Stimulated activated CD8-positive, alpha-beta memory T cell treated with anti-CD3 and anti-CD28 coated beads, Interleukin-12 subunit alpha, Interleukin-12 subunit beta, amount 100 ng/mL, for 24 hours (primary cell): Measurements from ENCODE around the gene ZBTB4.
A peak's percentile ranks its signal among the peaks of the same experiment; 100 is the strongest.

ENCODE experiments used
- DNase-seq: peaks from one replicate; pipeline ENCODE4 v3.0.0-alpha.2; 2020; ENCODE audit errors: extremely low read depth

ZBTB4 gene

DNA sequence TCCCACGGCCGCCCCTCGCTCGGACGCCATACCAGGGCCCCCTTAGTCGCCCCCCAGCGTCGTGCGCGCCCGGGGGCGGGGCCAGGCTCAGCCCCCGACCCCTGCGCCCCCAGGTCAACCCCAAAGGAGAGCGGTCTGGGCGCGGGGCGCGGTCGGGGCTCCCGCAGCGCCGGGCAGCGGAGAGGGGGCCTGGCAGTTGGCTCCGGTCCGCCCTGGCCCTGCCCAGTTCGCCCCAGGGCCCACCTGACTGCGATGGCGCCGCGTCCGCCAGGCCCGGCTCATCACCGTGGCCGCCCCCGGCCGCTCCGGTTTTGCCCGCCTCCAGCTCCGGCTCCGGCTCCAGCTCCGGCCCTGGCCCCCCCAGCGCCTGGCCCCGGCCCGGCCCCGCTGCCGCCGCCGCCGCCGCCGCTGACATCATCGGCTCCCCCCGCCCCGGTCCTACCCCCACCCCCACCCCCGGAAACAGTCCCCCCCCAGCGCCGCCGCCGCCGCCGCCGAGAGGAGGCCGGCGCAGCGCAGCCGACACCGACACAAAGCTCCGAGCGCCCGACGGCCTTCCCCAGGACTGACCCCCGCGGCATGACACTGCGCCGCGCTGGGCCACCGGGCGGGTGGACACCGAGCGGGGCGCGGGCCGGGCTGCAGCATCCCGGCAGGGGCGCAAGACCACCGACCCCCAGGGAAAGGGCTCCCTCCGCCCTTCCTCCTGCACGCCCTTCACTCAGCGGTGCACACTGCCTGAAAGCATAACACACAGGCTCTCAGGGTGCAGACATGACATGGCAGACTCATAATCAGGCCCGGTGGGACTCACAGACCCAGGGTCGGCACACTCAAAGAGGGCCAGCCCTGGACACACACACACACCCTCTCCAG lies at the start of gene ZBTB4:
Gene ZBTB4, minus strand, starts transcription at position 419 of the 876 bp plus-strand sequence. CDS start 12,830 bp downstream, outside the sequence.
- DNase-seq = no peak

DNA sequence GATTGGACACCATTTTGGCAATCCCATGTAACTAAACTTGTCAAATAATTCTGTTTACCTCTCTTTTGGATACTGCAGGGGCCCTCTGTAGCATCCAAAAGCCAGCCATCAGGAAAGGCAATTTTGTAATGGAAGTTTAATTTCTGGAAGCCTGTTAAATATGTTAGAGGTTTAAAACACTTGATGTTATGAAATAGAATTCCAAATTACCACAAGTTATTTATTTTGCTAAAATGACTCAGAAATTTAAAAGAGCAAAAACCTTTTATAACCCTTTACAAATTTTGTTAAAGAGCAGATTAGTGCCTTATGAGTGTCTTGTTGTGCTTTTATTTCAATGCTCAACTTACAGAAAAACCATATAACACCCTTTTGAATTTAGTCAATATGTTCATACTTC lies 49.4 kb upstream of the ZBTB4 start:
- no peak for DNase-seq

DNA sequence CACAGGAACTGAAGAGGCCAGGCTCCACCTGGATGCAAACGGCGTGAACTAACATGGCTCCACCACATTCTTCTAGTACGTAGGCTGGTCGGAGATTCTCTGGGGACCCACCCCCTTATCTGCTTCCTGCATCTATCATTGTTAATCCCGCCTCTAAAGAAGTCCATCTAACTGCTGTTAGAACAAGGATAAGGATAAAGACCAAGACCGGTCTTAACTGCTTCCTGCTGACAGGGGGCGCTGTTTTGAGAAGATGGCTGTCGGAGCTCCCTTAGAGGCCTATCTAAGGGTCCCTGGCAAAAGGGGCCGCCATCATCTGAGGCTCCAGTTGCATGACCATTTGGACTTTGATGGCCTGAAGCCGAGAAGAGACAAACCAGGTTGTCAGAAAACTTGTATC lies 43.6 kb upstream of the ZBTB4 start:
- peak; percentile 5 for DNase-seq

- no peak for DNase-seq
Measured at GRCh38 chr17:7515911-7516610, 36.6 kb upstream of the ZBTB4 start.

DNA sequence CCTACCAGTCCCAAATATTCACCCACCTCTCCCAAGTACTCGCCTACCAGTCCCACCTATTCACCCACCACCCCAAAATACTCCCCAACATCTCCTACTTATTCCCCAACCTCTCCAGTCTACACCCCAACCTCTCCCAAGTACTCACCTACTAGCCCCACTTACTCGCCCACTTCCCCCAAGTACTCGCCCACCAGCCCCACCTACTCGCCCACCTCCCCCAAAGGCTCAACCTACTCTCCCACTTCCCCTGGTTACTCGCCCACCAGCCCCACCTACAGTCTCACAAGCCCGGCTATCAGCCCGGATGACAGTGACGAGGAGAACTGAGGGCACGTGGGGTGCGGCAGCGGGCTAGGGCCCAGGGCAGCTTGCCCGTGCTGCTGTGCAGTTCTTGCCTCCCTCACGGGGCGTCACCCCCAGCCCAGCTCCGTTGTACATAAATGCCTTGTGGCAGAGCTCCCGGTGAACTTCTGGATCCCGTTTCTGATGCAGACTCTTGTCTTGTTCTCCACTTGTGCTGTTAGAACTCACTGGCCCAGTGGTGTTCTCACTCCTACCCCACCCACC lies 34.5 kb upstream of the ZBTB4 start:
- no peak for DNase-seq

GRCh38 chr17:7512824-7513540 lies 33.6 kb upstream of the ZBTB4 start:
- DNase-seq = no peak

DNA sequence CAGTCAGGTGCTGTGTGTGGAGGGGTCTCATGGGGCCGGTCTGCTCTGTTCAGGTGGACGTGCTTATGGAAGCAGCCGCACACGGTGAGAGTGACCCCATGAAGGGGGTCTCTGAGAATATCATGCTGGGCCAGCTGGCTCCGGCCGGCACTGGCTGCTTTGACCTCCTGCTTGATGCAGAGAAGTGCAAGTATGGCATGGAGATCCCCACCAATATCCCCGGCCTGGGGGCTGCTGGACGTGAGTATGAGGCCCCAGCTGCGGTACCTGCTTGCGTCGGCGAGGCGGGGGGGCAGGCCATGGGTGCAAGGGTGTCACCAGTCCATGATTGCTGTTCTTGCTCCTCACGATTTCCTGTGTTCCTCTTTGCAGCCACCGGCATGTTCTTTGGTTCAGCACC lies 32.7 kb upstream of the ZBTB4 start:
- DNase-seq = no peak

DNA sequence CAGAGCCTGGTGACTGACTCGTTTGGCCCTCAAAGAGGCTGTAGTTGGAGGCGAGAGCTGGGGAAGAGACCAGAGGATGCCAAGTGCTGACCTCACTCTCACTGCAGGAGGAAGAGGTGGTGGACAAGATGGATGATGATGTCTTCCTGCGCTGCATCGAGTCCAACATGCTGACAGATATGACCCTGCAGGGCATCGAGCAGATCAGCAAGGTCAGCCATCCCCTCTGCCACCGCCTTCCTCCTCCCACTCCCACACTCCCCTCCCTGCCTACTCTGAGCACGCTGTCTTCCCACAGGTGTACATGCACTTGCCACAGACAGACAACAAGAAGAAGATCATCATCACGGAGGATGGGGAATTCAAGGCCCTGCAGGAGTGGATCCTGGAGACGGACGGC lies 31.7 kb upstream of the ZBTB4 start:
- no peak for DNase-seq

- DNase-seq = no peak
Measured at GRCh38 chr17:7509937-7510336, 30.5 kb upstream of the ZBTB4 start.

DNA sequence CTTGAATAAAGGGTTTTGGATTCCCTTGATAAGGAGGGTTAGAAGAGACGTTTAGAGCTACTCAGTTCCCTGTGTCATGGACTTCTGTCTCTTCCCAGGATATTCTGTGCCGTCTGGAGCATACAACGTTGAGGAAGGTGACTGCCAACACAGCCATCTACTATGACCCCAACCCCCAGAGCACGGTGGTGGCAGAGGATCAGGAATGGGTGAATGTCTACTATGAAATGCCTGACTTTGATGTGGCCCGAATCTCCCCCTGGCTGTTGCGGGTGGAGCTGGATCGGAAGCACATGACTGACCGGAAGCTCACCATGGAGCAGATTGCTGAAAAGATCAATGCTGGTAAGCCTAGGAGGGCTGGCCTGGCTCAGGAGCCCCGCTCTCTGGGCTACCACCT lies 29.4 kb upstream of the ZBTB4 start:
- no peak for DNase-seq

- no peak for DNase-seq
Measured at GRCh38 chr17:7508145-7508544, 28.7 kb upstream of the ZBTB4 start.

DNA sequence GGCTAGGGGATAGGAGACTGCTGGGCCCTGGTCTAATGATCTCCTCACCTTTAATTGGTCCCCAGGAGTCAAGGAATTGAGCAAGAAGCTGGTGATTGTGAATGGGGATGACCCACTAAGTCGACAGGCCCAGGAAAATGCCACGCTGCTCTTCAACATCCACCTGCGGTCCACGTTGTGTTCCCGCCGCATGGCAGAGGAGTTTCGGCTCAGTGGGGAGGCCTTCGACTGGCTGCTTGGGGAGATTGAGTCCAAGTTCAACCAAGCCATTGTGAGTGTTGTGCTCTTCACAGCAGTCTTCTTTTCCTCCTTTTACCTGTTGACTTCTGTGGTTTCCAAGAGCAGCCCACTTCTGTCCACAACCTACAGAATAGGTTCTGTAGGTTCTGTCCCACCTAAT lies 24.1 kb upstream of the ZBTB4 start:
- no peak for DNase-seq

DNA sequence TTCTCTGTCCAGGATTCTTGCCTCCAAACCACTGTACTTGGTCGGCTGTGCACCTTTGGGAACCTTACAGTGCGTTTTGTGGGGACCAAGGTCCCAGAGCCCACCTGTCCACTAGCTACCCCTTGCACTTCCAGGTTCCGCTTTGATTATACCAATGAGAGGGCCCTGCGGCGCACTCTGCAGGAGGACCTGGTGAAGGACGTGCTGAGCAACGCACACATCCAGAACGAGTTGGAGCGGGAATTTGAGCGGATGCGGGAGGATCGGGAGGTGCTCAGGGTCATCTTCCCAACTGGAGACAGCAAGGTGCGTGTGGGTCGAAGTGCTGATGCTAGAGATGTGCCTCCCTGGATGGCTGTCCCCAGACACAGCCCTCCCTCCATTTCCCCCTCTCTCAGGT lies 23.6 kb upstream of the ZBTB4 start:
- no peak for DNase-seq

DNA sequence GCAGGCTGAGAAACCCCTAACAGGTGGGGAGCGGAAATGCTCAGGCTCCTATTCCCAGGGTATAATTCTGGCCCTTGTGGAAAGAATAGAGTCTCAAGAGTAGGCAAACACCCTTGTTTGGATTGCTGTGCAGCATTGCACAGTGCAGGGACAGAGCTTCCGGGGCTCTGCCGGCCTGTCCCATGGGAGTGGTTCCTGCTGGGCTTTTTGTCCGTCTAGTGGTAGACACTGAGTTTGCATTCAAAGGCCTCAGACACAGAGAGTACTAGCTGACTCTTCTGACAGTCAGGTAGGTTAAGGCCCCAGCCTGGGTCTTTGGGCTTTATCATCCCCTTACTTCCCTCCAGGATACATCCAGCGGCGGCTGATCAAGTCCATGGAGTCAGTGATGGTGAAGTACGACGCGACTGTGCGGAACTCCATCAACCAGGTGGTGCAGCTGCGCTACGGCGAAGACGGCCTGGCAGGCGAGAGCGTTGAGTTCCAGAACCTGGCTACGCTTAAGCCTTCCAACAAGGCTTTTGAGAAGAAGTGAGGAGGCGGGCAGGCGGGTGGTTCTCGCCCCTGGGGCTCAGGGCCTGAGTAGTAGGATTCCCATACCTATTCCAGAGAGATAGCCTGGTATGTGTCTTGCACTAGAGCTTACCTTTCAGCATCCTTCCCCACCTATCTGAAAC lies 22.9 kb upstream of the ZBTB4 start:
- no peak for DNase-seq

DNA sequence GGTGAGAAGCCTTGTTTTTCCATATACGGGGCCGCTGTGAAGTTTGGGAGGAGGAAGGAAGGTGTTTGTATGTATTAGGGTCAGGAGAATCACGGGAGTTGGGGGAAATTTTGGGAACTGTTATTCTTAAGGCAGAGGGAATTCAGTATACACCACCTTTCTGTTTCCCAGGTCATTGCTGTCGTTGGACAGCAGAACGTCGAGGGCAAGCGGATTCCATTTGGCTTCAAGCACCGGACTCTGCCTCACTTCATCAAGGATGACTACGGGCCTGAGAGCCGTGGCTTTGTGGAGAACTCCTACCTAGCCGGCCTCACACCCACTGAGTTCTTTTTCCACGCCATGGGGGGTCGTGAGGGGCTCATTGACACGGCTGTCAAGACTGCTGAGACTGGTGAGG lies 22.3 kb upstream of the ZBTB4 start:
- no peak for DNase-seq

DNA sequence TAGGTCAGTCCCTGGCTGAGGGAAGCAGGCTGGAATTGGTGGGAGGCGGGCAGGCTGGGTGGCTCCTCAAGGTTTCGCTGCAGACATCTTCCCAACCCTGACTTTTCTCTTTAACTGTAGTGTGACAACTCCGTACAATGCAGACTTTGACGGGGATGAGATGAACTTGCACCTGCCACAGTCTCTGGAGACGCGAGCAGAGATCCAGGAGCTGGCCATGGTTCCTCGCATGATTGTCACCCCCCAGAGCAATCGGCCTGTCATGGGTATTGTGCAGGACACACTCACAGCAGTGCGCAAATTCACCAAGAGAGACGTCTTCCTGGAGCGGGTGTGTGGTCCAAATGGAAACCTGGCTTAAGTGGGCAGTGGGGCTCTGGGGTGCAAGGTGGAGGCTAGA lies 19.7 kb upstream of the ZBTB4 start:
- no peak for DNase-seq

DNA sequence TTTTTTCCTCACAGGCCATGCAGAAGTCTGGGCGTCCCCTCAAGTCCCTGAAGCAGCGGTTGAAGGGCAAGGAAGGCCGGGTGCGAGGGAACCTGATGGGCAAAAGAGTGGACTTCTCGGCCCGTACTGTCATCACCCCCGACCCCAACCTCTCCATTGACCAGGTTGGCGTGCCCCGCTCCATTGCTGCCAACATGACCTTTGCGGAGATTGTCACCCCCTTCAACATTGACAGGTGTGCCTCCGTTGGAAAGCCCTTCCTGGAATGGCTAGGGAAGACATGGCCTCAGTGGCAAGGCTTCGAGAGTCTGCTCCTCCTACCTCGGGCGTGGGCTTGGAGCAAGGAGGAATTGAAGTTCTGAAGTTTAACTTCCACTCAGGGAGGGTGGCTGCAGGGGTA lies 18.2 kb upstream of the ZBTB4 start:
- no peak for DNase-seq

- no peak for DNase-seq
Measured at GRCh38 chr17:7497228-7497627, 17.8 kb upstream of the ZBTB4 start.

- no peak for DNase-seq
Measured at GRCh38 chr17:7496470-7497183, 17.2 kb upstream of the ZBTB4 start.

GRCh38 chr17:7495906-7496434 lies 16.5 kb upstream of the ZBTB4 start:
- no peak for DNase-seq

- DNase-seq = no peak
Measured at GRCh38 chr17:7493941-7494340, 14.5 kb upstream of the ZBTB4 start.
